ENCODE measurements around the gene WDFY4.

DNA sequence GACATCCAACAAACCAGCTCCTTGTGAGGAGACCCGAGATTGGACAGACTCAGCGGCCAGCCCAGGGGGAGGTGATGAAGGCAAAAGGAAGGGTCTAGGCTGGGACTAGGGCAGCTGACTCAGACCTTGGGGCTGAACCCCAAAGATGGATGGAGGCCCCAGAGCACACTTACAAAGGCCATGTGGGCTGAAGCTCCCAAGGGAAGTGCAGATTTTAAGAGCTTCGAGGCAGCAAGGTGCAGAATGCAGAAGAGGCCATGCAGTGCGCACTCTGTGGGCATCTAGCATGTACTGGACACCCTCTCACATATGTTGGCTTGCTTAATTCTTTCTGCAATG is 11.8 kb downstream of the WDFY4 start:
- TF ChIP-seq ZNF408 (CRISPR knock-in tag; IDR thresholded peaks at IDR 0.05; ENCODE audit: low read depth) (no peak), RCOR1 (IDR thresholded peaks at IDR 0.05; ENCODE audit: borderline replicate concordance in 1 of 2, low read depth in 2 of 2, low read length in 2 of 2) (no peak)
- TF ChIP-seq, protein P1, sequence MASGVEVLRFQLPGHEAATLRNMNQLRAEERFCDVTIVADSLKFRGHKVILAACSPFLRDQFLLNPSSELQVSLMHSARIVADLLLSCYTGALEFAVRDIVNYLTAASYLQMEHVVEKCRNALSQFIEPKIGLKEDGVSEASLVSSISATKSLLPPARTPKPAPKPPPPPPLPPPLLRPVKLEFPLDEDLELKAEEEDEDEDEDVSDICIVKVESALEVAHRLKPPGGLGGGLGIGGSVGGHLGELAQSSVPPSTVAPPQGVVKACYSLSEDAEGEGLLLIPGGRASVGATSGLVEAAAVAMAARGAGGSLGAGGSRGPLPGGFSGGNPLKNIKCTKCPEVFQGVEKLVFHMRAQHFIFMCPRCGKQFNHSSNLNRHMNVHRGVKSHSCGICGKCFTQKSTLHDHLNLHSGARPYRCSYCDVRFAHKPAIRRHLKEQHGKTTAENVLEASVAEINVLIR (CRISPR knock-in tag; IDR thresholded peaks at IDR 0.05), result no peak
- TF ChIP-seq, protein P2, sequence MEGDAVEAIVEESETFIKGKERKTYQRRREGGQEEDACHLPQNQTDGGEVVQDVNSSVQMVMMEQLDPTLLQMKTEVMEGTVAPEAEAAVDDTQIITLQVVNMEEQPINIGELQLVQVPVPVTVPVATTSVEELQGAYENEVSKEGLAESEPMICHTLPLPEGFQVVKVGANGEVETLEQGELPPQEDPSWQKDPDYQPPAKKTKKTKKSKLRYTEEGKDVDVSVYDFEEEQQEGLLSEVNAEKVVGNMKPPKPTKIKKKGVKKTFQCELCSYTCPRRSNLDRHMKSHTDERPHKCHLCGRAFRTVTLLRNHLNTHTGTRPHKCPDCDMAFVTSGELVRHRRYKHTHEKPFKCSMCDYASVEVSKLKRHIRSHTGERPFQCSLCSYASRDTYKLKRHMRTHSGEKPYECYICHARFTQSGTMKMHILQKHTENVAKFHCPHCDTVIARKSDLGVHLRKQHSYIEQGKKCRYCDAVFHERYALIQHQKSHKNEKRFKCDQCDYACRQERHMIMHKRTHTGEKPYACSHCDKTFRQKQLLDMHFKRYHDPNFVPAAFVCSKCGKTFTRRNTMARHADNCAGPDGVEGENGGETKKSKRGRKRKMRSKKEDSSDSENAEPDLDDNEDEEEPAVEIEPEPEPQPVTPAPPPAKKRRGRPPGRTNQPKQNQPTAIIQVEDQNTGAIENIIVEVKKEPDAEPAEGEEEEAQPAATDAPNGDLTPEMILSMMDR (IDR thresholded peaks at IDR 0.05 in 2 of 3, conservative IDR thresholded peaks at IDR 0.05 in 1 of 3; ENCODE audit: insufficient read depth in 2 of 3, low read depth in 1 of 3, low read length in 3 of 3), result no peak
